Prostate gland (tissue), 2 donors: Measurements from ENCODE around the gene MMP12. TPM values are rescaled to one million over a fixed set of nuclear protein-coding genes. Genes with fewer than 3 reads are reported as not detected.

Experiments used
- DNase-seq: peaks from one replicate; pipeline ENCODE4 v3.0.0-alpha.2; 2019; ENCODE audit warnings: low spot score
- H3K27ac ChIP-seq, 2 donors: fragments of 200-600 bp; sonication (generic); 2 replicates each; pipeline ENCODE4 v1.5.1; 2017 to 2019
- H3K27me3 ChIP-seq: fragments of 200-600 bp; sonication (generic); replicated peaks from 2 replicates; pipeline ENCODE4 v1.5.1; 2019; ENCODE audit not compliant: insufficient read depth
- H3K36me3 ChIP-seq, 2 donors: fragments of 200-600 bp; sonication (generic); 1 replicate in 1 of 2; 2 replicates in 1 of 2; pipeline versions ENCODE4 v1.5.1 to v1.8.1; 2017 to 2019
- H3K4me1 ChIP-seq: fragments of 200-600 bp; sonication (generic); replicated peaks from 2 replicates; pipeline ENCODE4 v1.5.1; 2019
- H3K4me3 ChIP-seq, 2 donors: fragments of 200-600 bp; sonication (generic); 2 replicates each; pipeline ENCODE4 v1.5.1; 2017 to 2019
- H3K9me3 ChIP-seq: fragments of 200-600 bp; sonication (generic); 2 replicates; pipeline ENCODE4 v1.5.1; 2017
- POLR2A ChIP-seq: fragments of 450-650 bp; IDR thresholded peaks from one replicate; pipeline ENCODE4 v1.6.1; 2016; ENCODE audit warnings: antibody characterized with exemption, mild to moderate bottlenecking
- POLR2AphosphoS5 ChIP-seq: sonication (generic); formaldehyde crosslinking; IDR thresholded peaks from one replicate; pipeline ENCODE4 v1.6.1; 2017; ENCODE audit warnings: antibody characterized with exemption
- WGBS: methylation state at CpG from one replicate; pipeline ENCODE4 v1.1.5; 2018; 5-methylcytosine and 5-hydroxymethylcytosine counted together
- intact Hi-C: fragments of 100-400 bp; cut with DNase I; formaldehyde crosslinking; loops from one replicate; pipeline ENCODE4 v1.14.2; 2022
- total RNA-seq, 2 donors: library from RNA; depleted of rRNA; stranded (reverse); fragments of >200 nt; gene quantifications; one replicate each; pipeline ENCODE4 v1.1.0, GENCODE V29; 2016
- TF ChIP-seq, protein P1 (sequence below), 4 experiments: fragments of 200-600 bp in 2 of 4; fragments of 450-650 bp in 2 of 4; sonication (generic) in 2 of 4; IDR thresholded peaks; 1 replicate in 3 of 4; 2 replicates in 1 of 4; pipeline ENCODE4 v1.5.1; 2016 to 2019; ENCODE audit warnings: antibody characterized with exemption in 4 of 4, mild to moderate bottlenecking in 2 of 4, moderate library complexity in 2 of 4

The MMP12 gene
- total RNA-seq, 2 donors from 2014 or later: not detected

DNA sequence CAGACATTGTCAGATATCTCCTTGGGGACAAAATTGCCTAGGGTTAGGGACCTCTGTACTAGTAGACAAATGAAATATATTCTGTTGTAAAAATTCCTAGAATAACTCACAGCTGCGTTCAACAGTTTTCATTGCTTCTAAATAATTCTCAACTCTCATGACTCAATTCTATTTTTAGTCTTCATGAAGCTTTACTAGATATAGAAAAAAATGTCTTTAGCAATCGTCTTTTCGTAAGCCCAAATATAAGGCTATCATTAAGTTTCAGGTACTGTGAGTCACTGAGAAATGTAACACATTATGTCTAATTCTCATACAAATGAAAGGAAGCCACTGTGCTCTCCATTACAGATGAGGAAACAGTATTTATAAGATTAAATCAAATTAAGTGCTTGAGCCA is 6.4 kb downstream of the MMP12 start:
- WGBS: 64% methylated on average over 3 of the region's 3 CpGs
- intact Hi-C loops: no loop called here
- Histone ChIP-seq H3K36me3 (no peaks in the 10 kb centered on the region), H3K4me1 (no peaks in the 10 kb centered on the region), H3K4me3 (no peak overlapping the region), H3K9me3 (no peaks in the 10 kb centered on the region), H3K27me3 (no peaks in the 10 kb centered on the region), H3K27ac (no peak overlapping the region)
- DNase-seq: no peak
- TF ChIP-seq POLR2A (no peak), POLR2AphosphoS5 (no peak)
- TF ChIP-seq, protein P1, sequence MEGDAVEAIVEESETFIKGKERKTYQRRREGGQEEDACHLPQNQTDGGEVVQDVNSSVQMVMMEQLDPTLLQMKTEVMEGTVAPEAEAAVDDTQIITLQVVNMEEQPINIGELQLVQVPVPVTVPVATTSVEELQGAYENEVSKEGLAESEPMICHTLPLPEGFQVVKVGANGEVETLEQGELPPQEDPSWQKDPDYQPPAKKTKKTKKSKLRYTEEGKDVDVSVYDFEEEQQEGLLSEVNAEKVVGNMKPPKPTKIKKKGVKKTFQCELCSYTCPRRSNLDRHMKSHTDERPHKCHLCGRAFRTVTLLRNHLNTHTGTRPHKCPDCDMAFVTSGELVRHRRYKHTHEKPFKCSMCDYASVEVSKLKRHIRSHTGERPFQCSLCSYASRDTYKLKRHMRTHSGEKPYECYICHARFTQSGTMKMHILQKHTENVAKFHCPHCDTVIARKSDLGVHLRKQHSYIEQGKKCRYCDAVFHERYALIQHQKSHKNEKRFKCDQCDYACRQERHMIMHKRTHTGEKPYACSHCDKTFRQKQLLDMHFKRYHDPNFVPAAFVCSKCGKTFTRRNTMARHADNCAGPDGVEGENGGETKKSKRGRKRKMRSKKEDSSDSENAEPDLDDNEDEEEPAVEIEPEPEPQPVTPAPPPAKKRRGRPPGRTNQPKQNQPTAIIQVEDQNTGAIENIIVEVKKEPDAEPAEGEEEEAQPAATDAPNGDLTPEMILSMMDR (IDR thresholded peaks at IDR 0.05): no peak

DNA sequence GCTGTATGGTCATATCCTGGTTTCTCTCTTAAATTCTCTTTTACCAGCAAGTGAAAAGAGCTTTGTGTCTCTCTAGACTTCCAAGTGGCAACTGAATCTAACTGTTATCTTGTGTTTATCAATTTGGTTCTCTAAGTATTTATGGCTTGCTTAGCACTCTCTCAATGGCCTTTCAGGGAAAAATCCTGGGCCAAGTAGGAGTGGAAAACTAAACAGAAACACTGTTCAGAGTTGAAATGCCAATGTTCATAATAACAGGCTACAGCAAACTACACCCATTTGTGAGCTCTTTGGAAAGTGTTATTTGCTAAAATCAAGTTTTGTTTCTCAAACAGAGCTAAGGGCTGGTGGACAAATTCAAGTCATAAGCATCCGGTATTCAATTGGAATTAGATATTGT is 10.1 kb downstream of the MMP12 start:
- Histone ChIP-seq H3K36me3 (no peaks in the 10 kb centered on the region), H3K4me1 (no peaks in the 10 kb centered on the region), H3K9me3 (no peaks in the 10 kb centered on the region), H3K27ac (no peak overlapping the region), H3K27me3 (no peaks in the 10 kb centered on the region), H3K4me3 (no peak overlapping the region)
- WGBS: 87% methylated on average over 1 of the region's 1 CpG
- DNase-seq: no peak
- intact Hi-C loops: no loop called here
- TF ChIP-seq POLR2A (no peak), POLR2AphosphoS5 (no peak)
- TF ChIP-seq, protein P1 (IDR thresholded peaks at IDR 0.05): no peak

DNA sequence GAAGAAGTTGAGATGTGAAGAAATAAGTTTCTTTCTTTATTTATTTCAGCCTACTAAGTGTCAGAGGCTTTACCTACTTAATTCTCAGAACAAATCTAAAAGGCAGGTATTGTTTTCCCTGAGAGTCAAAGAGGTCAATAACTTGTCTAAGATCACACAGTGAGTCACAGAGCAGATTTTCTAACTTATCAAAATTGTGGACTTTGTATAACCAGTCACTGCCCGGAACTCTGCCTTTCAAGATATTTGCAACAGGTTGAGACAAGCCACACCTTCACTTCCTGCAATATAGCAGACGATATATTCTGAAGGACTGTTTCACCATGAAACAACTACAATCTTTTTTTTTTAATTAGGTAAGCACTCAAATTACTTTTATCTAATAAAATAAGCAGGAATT is 20.8 kb downstream of the MMP12 start:
- 35% methylated on average over 2 of the region's 2 CpGs for WGBS
- H3K36me3 ChIP-seq: no peaks in the 10 kb centered on the region
- DNase-seq: no peak

DNA sequence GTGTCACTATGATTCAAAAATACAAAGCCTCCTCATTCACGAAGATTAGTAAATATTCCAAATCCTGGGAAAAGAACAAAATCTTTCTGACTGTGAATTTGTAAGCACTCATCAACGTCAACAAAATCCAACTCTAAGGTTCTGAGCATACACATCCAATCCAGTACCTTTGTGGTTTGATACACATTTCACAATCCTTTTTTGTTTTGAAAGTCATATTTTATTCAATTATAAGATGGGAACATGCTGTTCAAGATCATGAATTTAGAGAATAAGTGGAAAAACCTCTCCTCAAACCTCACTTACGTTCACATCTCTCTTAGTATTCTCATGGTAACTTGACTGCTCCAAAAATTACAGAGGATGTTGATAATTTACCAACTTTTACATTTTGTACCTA is 21.7 kb downstream of the MMP12 start:
- H3K27me3 ChIP-seq: no peaks in the 10 kb centered on the region
- no peak overlapping the region for H3K4me3 ChIP-seq
- no peaks in the 10 kb centered on the region for H3K9me3 ChIP-seq
- no peak overlapping the region for H3K27ac ChIP-seq
- WGBS: 86% methylated on average over 3 of the region's 3 CpGs
- H3K4me1 ChIP-seq: no peaks in the 10 kb centered on the region
- TF ChIP-seq POLR2A: no peak
- TF ChIP-seq, protein P1 (IDR thresholded peaks at IDR 0.05): no peak
- intact Hi-C loops: no loop called here
- no peak for DNase-seq
- no peaks in the 10 kb centered on the region for H3K36me3 ChIP-seq

More for the DNA sequence above, 20.8 kb downstream of the MMP12 start:
- Histone ChIP-seq H3K27me3 (no peaks in the 10 kb centered on the region), H3K9me3 (no peaks in the 10 kb centered on the region), H3K4me1 (no peaks in the 10 kb centered on the region), H3K27ac (no peak overlapping the region), H3K4me3 (no peak overlapping the region)
- TF ChIP-seq, protein P1 (IDR thresholded peaks at IDR 0.05): no peak
- intact Hi-C loops: no loop called here

DNA sequence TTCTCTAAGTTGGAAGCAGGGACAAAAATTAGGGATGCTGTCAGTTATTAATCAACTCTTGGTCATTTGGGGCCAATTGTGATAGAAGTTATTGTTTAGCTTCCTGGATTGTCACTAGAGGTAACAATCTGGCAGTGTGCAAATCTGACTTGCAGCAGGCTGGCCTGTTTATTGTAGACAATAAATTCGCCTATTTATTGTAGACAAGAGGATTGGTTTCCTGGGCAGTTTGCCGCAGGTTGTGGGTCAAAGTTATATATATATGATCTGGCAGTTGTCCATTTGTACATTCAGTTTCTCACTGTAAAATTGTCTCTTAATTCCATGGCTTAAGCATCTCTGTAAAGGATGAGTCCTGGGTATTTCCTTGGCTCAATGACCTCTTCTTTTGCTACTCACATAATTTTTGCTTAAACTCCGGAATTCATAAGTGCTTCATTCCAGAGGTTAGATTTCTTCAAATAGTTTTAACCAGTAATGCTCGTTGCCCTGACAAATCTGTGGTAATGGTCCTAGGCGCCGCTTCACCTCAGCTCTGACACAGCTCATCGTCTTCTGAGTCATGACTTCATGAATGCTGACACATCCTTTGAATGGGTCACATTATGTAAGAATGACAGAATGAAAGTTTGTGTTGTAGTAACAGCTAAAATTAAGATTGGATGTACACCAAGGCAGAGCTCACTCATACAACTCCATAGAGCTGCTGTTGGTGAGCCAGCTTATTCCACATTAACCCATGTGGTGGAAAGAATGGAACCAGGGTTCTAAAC is 23.6 kb downstream of the MMP12 start:
- intact Hi-C loops: no loop called here
- Histone ChIP-seq H3K36me3 (no peaks in the 10 kb centered on the region), H3K27ac (no peak overlapping the region), H3K4me1 (no peaks in the 10 kb centered on the region), H3K4me3 (no peak overlapping the region), H3K27me3 (no peaks in the 10 kb centered on the region), H3K9me3 (no peaks in the 10 kb centered on the region)
- DNase-seq: no peak
- 79% methylated on average over 7 of the region's 7 CpGs for WGBS
- TF ChIP-seq, protein P1 (IDR thresholded peaks at IDR 0.05): no peak
- TF ChIP-seq POLR2AphosphoS5 (no peak), POLR2A (no peak)
